ENCODE results near the gene MRPL51.

DNA sequence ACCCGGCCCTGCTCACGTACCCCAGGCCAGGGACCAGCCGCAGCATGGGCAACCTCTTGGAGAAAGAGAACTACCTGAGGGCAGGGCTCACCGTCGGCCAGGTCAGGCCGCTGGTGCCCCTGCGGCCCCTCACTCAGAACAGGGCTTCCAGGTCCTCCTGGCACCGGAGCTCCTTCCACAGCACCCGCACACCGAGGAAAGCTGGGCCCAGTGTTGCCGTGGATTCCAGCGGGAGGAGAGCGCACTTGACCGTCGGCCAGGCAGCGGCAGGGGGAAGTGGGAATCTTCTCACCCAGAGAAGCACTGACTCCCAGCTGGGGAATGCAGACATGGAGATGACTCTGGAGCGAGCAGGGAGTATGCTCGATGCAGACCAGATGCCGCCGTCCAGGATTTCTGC lies 14.6 kb downstream of the MRPL51 start:
- TF ChIP-seq, protein P1, sequence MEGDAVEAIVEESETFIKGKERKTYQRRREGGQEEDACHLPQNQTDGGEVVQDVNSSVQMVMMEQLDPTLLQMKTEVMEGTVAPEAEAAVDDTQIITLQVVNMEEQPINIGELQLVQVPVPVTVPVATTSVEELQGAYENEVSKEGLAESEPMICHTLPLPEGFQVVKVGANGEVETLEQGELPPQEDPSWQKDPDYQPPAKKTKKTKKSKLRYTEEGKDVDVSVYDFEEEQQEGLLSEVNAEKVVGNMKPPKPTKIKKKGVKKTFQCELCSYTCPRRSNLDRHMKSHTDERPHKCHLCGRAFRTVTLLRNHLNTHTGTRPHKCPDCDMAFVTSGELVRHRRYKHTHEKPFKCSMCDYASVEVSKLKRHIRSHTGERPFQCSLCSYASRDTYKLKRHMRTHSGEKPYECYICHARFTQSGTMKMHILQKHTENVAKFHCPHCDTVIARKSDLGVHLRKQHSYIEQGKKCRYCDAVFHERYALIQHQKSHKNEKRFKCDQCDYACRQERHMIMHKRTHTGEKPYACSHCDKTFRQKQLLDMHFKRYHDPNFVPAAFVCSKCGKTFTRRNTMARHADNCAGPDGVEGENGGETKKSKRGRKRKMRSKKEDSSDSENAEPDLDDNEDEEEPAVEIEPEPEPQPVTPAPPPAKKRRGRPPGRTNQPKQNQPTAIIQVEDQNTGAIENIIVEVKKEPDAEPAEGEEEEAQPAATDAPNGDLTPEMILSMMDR (conservative IDR thresholded peaks at IDR 0.05 in 1 of 2, IDR thresholded peaks at IDR 0.05 in 1 of 2; ENCODE audit: extremely low read depth in 1 of 2, insufficient read depth in 1 of 2, low read depth in 1 of 2, low read length in 2 of 2) = no peak
- no peak for TF ChIP-seq EZH2 (IDR thresholded peaks at IDR 0.05; ENCODE audit: borderline replicate concordance, low read length)
